C4-2B (cell line): Measurements from ENCODE around the gene SLC9A9.

Experiments used
- ZFX ChIP-seq: fragments of 450-650 bp; IDR thresholded peaks from 2 replicates; pipeline ENCODE4 v1.6.1; 2017
- TF ChIP-seq, protein P1 (sequence below): fragments of 450-650 bp; conservative IDR thresholded peaks from 2 replicates; pipeline ENCODE4 v1.5.1; 2017; ENCODE audit warnings: mild to moderate bottlenecking

DNA sequence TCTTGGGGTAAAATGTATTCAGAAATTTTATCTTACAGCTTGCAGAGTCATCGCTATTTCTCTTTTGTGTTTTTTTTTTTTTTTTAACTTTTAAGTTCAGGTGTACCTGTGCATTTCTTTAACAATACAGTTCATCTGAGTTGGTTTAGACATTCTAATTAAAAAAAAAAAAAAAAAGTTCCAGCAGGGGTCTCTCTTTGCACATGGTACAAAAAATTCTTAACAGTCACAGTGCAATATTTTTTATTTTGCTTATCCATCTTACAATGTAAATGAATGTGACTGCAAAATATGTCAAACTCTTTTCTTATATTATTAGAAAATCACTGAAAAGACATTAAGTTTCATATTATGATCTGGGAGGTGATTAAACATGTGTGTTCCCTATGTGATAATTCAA, 47.5 kb upstream of the SLC9A9 start:
- TF ChIP-seq, protein P1, sequence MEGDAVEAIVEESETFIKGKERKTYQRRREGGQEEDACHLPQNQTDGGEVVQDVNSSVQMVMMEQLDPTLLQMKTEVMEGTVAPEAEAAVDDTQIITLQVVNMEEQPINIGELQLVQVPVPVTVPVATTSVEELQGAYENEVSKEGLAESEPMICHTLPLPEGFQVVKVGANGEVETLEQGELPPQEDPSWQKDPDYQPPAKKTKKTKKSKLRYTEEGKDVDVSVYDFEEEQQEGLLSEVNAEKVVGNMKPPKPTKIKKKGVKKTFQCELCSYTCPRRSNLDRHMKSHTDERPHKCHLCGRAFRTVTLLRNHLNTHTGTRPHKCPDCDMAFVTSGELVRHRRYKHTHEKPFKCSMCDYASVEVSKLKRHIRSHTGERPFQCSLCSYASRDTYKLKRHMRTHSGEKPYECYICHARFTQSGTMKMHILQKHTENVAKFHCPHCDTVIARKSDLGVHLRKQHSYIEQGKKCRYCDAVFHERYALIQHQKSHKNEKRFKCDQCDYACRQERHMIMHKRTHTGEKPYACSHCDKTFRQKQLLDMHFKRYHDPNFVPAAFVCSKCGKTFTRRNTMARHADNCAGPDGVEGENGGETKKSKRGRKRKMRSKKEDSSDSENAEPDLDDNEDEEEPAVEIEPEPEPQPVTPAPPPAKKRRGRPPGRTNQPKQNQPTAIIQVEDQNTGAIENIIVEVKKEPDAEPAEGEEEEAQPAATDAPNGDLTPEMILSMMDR = peak; percentile 61
- TF ChIP-seq ZFX = no peak
